ENCODE measurements around the gene NCKAP1. TPM values are rescaled to one million over a fixed set of nuclear protein-coding genes. Genes with fewer than 3 reads are reported as not detected.

Gene NCKAP1

DNA sequence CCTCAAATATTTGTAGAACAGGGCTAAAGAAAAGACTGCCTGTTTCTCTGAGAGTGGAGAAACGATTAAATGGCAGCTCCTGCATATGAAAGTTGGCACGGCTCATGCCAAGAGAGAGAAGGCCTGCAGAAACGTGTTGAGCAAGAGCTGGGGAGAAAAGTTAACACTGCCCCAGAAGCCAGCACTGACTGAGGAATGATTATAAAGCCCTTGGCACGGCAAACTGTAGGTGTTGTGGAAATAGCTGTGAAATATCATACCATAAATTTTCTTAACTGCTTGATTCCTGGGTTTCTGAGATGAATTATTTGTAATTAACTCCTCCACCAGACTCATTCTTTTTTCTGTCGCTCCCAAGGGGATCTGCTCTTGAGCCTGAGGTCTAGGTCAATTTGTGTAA is 176.2 kb downstream of the NCKAP1 start:
- H3K9ac ChIP-seq (ENCODE audit: low read depth, low read length, poor library complexity), result no peak overlapping the region
- no peak overlapping the region for H2BK120ac ChIP-seq (ENCODE audit: low read depth, low read length)
- DNase-seq (ENCODE audit: low spot score), result no peak
- H3K18ac ChIP-seq (ENCODE audit: low read length), result no peak overlapping the region
- H3K23ac ChIP-seq (ENCODE audit: low read depth, low read length, poor library complexity), result no peak overlapping the region
- H3K27me3 ChIP-seq (ENCODE audit: control insufficient read depth in 3 of 3, insufficient read depth in 3 of 3, low read depth in 1 of 3, low read length in 3 of 3), result peaks cover 0 to 16% (median 0%) of the 10 kb centered on the region in 3 experiments
- H3K14ac ChIP-seq (ENCODE audit: low read length), result no peak overlapping the region
- no CpG with 5 or more reads among the region's 5 CpGs for WGBS, 2 donors (ENCODE audit: extremely low coverage in 2 of 2, insufficient read length in 2 of 2, insufficient replicate concordance in 1 of 2)
- H2BK5ac ChIP-seq (ENCODE audit: low read length), result no peak overlapping the region
- H3K27ac ChIP-seq (replicated peaks; ENCODE audit: low read length), result no peak overlapping the region
- no peak overlapping the region for H2BK15ac ChIP-seq (ENCODE audit: low read length)
- H3K9me3 ChIP-seq (replicated peaks in 1 of 2; ENCODE audit: control insufficient read depth in 2 of 2, insufficient read depth in 1 of 2, low read depth in 1 of 2, low read length in 2 of 2), result no peaks in the 10 kb centered on the region
- peaks cover 0 to 3% of the 10 kb centered on the region in 2 donors for H3K36me3 ChIP-seq (replicated peaks in 1 of 2; ENCODE audit: control insufficient read depth in 2 of 2, insufficient read depth in 2 of 2, low read length in 2 of 2)
- H4K8ac ChIP-seq (ENCODE audit: low read depth, low read length), result no peak overlapping the region
- H2AK5ac ChIP-seq (ENCODE audit: low read depth, low read length), result no peak overlapping the region
- no peak overlapping the region for H3K4me2 ChIP-seq (ENCODE audit: insufficient read depth, low read length, poor library complexity, severe bottlenecking)
- peaks cover 4% of the 10 kb centered on the region for H3K79me1 ChIP-seq (ENCODE audit: low read depth, low read length)
- H3K4me3 ChIP-seq (ENCODE audit: low read length in 2 of 2), result no peak overlapping the region
- no peak overlapping the region for H2AFZ ChIP-seq (ENCODE audit: low read length)
- H4K91ac ChIP-seq (ENCODE audit: low read depth, low read length, poor library complexity), result no peak overlapping the region
- peaks cover 3 to 7% of the 10 kb centered on the region in 2 donors for H3K4me1 ChIP-seq (ENCODE audit: control insufficient read depth in 2 of 2, insufficient read depth in 1 of 2, low read depth in 1 of 2, low read length in 2 of 2)
- H2BK12ac ChIP-seq (ENCODE audit: low read length), result no peak overlapping the region
- no peak overlapping the region for H3K4ac ChIP-seq (ENCODE audit: low read length)

GRCh38 chr2:182860858-182861257 is 177.4 kb downstream of the NCKAP1 start:
- Histone ChIP-seq H3K9me3 (replicated peaks in 1 of 2; ENCODE audit: control insufficient read depth in 2 of 2, insufficient read depth in 1 of 2, low read depth in 1 of 2, low read length in 2 of 2) (peaks cover 0 to 4% of the 10 kb centered on the region in 2 donors), H3K36me3 (replicated peaks in 1 of 2; ENCODE audit: control insufficient read depth in 2 of 2, insufficient read depth in 2 of 2, low read length in 2 of 2) (peaks cover 0 to 3% of the 10 kb centered on the region in 2 donors), H2BK5ac (ENCODE audit: low read length) (no peak overlapping the region), H2BK12ac (ENCODE audit: low read length) (no peak overlapping the region), H3K14ac (ENCODE audit: low read length) (no peak overlapping the region), H3K9ac (ENCODE audit: low read depth, low read length, poor library complexity) (no peak overlapping the region), H3K27me3 (ENCODE audit: control insufficient read depth in 3 of 3, insufficient read depth in 3 of 3, low read depth in 1 of 3, low read length in 3 of 3) (peaks cover 0 to 11% (median 0%) of the 10 kb centered on the region in 3 experiments), H3K4me1 (ENCODE audit: control insufficient read depth in 2 of 2, insufficient read depth in 1 of 2, low read depth in 1 of 2, low read length in 2 of 2) (peaks cover 0 to 7% of the 10 kb centered on the region in 2 donors), H2AK5ac (ENCODE audit: low read depth, low read length) (no peak overlapping the region), H2BK15ac (ENCODE audit: low read length) (no peak overlapping the region), H4K8ac (ENCODE audit: low read depth, low read length) (no peak overlapping the region), H3K27ac (replicated peaks; ENCODE audit: low read length) (no peak overlapping the region), H2AFZ (ENCODE audit: low read length) (no peak overlapping the region), H3K4me3 (ENCODE audit: low read length in 2 of 2) (no peak overlapping the region), H3K4me2 (ENCODE audit: insufficient read depth, low read length, poor library complexity, severe bottlenecking) (no peak overlapping the region), H2BK120ac (ENCODE audit: low read depth, low read length) (no peak overlapping the region), H3K79me1 (ENCODE audit: low read depth, low read length) (peaks cover under 1% of the 10 kb centered on the region), H4K91ac (ENCODE audit: low read depth, low read length, poor library complexity) (no peak overlapping the region), H3K23ac (ENCODE audit: low read depth, low read length, poor library complexity) (no peak overlapping the region), H3K18ac (ENCODE audit: low read length) (no peak overlapping the region), H3K4ac (ENCODE audit: low read length) (no peak overlapping the region)
- no CpG with 5 or more reads among the region's 2 CpGs for WGBS, 2 donors (ENCODE audit: extremely low coverage in 2 of 2, insufficient read length in 2 of 2, insufficient replicate concordance in 1 of 2)
- DNase-seq (ENCODE audit: low spot score), result no peak

Small RNA genes lying within 50 kb of the gene (small RNA-seq; reads per million reads assigned to genes)
- gene RF00019 (ENCODE audit: insufficient read depth) (not detected), gene RF00599 (ENCODE audit: insufficient read depth) (not detected), gene RNU6-1122P (ENCODE audit: insufficient read depth) (not detected)
